Cerebellar cortex (tissue), 1 donor: ENCODE measurements around the gene CAPN8.

ENCODE experiments used
- DNase-seq: peaks from one replicate; pipeline ENCODE4 v3.0.0-alpha.2; 2015; ENCODE audit warnings: low spot score

CAPN8 gene

DNA sequence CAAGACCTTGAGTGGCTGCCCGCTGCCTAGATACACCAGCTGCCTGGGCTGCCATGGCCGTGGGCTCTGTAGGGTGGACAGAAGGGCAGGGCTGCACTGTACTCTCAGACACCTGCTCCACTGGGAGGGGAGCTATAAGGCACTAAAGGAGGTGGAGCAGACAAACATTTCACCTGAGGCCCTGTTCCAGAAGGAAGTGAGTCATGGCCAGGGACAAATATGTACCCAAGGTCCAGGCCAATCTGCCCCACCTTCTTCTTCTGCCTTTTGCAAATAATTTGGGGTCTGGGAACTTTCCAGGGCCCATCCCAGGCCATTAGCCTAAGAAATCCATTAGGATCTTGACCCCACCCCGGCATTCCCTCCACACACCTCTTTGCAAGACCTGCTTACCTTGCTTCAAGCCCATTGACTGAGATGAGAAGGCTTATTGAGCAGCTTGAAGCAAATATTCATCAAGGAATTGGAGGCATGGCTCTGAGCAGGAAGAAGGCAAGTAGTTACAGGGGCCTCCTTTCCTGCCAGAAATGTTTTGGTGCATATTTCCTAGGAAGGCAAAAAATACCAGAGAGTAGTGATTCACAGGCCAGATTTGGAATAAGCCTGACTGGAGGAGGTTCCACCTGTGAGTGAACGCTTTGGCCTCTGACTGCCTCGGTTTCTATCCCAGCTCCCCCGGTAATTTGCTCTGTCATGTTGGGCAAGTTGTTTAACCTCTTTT is at the start of gene CAPN8:
CAPN8 (minus strand) TSS at position 110 of the 721 bp plus-strand sequence; CDS start at position 55, 55 bp downstream.
- no peak for DNase-seq

- DNase-seq, result no peak
Observed at GRCh38 chr1:223714849-223715603, 49.5 kb upstream of the CAPN8 start.

GRCh38 chr1:223714421-223714724 is 48.9 kb upstream of the CAPN8 start:
- no peak for DNase-seq

GRCh38 chr1:223713546-223714420 is 48.3 kb upstream of the CAPN8 start:
- DNase-seq, result no peak

GRCh38 chr1:223712850-223713474 is 47.5 kb upstream of the CAPN8 start:
- DNase-seq, result no peak

GRCh38 chr1:223712194-223712849 is 46.8 kb upstream of the CAPN8 start, which contains the start of gene CAPN2:
Gene CAPN2 (plus strand): TSS chr1:223712539. CDS start chr1:223712641, 102 bp downstream.
- DNase-seq, result peak; percentile 63

DNA sequence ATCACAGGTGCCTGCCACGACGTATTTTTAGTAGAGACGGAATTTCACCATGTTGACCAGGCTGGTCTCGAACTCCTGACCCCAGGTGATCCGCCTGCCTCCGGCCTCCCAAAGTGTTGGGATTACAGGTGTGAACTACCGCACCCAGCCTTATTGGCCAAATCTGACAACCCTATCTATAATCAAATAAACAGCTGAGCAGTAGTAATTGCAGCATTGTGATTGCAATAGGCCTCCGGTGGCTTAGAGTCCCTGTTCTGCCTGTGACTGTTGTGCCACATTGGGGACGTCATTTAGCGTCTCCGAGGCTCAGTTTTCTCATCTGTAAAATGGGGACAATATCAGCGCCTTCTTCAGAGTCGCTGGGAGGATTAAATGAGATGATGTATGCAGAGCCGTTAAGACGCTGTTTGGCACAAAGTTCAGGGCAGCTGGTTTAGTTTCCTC is 46.3 kb upstream of the CAPN8 start:
- DNase-seq, result no peak

DNA sequence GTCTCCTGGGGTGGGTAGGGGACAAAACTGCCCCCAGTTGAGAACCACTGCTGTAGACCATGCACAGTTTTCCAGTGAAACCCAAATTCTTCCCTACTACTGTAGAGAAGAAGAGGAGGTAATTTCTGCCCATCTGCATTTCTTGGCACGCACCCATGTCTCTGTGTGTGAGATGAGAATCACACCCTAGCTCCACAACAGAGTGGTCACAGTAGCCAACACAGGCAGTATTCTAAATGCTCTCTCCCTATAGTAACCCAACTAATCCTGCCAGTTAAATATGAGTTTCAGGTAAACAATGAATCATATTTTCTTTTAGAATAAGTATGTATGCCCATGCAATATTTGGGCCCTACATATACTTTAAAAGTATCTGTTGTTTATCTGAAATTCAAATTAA is 45.7 kb upstream of the CAPN8 start:
- DNase-seq, result peak; percentile 87

DNA sequence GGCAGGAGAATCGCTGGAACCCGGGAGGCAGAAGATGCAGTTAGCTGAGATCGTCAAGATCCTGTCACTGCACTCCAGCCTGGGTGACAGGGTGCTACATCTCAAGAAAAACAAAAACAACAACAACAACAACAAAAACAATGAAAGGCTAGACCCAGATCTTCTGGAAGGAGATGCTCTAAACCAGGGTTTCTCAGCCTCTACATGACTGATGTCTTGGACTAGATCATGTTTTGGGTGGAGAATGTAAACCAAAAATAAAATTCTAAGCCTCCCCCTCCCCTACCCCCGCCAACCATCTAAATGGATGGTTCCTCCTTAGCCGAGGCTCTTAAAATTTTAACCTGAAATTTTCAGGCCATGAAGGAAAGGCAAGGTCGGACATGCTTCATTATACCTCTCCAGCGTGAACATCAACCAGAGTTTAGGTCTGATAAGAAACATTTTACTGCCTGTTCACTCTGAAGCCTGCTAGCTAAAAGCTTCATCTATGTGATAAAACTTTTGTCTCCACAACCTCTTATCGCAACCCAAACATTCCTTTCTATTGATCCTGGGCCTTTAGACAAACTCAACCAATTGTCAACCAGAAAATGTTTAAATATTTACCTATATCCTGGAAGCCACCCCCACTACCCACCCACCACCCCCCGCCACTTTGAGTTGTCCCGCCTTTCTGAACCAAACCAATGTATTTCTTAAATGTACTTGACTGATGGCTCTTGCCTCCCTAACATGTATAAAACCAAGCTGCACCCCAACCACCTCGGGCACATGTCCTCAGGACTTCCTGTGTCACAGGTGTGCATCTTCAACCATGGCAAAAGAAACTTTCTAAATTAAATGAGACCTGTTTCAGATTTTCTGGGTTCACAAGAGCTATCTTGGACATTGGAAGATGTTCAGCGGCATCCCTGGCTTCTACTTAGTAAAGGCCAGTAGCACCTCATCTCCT is 45.0 kb upstream of the CAPN8 start:
- no peak for DNase-seq

DNA sequence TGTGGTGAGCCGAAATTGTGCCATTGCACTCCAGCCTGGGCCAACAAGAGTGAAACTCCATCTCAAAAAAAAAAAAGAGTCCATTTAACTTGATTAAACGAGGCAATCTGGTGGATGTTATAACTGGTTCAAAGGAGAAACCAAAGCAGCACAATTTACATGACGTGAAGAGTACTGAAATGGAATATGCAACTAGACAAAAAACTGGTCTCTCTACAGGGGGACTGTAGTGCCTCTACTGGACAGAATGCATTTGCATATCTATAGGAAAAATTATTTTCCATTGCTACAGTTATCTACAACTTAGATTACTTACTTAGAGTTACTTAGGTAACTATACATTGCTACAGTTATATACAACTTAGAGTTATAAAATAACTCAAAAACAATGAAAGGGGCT is 44.1 kb upstream of the CAPN8 start:
- DNase-seq, result no peak

GRCh38 chr1:223708651-223709268 is 43.3 kb upstream of the CAPN8 start:
- DNase-seq, result no peak

DNA sequence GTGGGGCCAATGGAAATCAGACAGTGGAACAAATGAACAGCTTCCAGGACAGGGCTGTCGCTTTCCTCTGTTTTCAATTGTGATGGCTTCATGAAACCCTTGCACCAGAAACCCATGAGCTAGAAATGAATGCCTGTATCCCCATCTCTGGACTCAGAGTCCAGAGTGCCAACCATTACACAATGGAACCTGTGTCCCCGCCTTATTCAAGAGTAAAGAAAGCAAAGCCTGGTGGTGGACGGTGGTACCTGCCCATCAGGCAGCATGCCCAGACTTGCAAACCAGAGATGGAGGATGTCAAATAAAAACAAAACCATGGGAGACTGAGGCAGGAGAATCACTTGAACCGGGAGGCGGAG is 42.5 kb upstream of the CAPN8 start:
- DNase-seq, result peak; percentile 42

DNA sequence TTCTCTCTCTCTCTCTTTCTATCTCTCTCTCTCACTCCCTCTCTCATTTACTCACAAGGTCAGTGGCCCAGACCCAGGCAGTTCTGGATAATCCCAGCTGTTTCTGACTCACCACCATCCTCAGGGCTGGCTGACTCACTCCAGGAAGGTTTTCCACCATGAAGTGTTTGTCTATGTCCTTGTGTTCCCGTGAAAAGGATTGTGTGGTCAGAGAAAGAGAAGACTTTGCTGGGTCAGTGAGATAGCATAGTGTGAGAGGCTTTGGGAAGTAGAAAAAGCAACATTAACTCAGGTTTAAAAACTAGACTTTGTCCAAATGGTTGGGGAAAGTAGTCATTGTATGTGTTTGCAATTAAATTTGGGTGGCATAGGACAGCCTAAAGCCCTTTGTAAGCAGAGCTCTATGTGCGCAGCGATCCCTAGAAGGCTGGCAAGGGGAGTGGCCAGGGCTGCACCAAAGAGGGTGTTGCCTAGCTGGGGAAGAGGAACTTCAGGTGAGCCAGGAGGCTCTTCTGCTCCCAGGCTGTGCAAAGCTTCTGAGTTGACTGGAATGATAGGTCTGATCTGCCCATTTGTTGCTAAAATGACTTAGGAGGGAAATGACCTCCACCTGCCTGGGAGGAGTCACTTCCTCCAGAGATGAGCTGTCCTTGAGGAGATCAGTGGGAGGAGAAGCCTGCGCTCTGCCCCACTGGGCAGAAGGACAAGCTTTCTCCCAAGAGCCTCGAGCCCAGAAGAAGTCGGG is 41.9 kb upstream of the CAPN8 start:
- DNase-seq, result peak; percentile 57

DNA sequence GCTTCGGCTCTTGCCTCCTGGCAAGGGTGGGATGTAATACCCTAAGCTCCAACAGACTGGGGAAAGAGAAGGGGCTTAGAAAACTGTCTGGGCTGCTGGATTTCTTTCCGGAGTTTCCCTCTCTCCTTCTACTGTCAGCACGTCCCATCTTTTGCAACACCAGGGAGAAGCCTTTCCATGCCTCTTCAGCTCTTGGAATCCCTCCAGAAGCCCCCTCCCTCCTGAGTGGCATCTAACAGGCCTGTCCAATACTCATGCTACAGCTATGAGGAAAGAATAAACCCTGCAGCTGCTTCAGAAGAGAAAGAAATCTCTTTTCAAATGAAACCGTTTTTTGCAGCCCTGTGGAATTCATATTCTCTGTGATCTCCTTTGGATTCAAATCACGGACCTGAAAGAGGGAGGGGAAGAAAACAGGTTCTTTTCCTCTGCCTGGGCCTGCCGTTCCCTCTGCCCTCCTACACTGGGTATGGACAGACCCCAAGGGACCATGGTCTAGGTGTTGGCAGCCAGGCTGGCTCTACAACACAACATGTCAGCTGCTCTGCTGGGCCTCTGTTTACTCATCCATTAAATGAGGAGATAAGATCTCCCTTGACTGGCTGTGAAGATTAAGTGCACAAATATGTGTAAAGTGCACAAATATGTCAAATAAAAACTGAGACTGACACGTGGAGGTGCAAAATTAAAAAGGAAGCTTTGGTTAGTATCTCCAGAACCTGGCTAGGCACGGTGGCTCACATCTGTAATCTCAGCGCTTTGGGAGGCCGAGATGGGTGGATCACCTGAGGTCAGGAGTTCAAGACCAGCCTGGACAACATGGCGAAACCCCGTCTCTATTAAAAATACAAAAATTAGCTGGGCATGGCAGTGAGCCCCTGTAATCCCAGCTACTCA is 40.8 kb upstream of the CAPN8 start:
- DNase-seq, result peak; percentile 70

GRCh38 chr1:223704921-223705878 is 39.7 kb upstream of the CAPN8 start:
- peak; percentile 82 for DNase-seq

DNA sequence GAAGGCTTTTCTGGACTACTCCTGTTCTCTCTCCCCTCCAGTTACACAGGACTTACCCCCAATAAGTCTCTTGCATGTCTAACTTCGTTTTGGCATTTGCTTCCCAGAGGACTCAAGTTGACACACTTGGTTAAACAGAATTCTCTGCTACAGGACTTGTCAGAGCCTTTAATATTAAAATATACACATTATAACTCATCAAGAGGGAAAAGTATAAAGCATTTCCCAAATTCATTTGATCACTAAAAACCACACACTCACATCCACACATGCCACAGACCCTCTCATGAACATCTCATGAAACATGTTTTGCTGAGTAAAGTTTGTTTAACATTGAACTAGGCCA is 38.1 kb upstream of the CAPN8 start:
- no peak for DNase-seq
